ENCODE data around the gene NKX1-1. TPM values are rescaled to one million over a fixed set of nuclear protein-coding genes. Genes with fewer than 3 reads are reported as not detected.

NKX1-1 gene
- total and polyA plus RNA-seq, 11 donors, result not detected

- Histone ChIP-seq H3K4me1 (peaks cover 0 to 59% (median 6%) of the 10 kb centered on the region in 12 donors), H3K27ac (no peak overlapping the region), H3K9me3 (peaks cover 0 to 8% (median 0%) of the 10 kb centered on the region in 12 donors), H3K27me3 (peaks cover 69 to 83% (median 78%) of the 10 kb centered on the region in 9 donors), H3K4me3 (no peak overlapping the region), H3K36me3 (no peaks in the 10 kb centered on the region)
- ATAC-seq (no peak), DNase-seq (peak in 2 of 5 donors; percentile 2 to 48)
- 2 to 6% (median 4%) methylated on average over 38 to 69 of the region's 69 CpGs for WGBS, 4 donors
- no peak for TF ChIP-seq POLR2A (IDR thresholded peaks at IDR 0.05)
- TF ChIP-seq CTCF (IDR thresholded peaks at IDR 0.05), result no peak
- intact Hi-C loops (cut with DNase I), result no loop called here
Measured at GRCh38 chr4:1402516-1403091, 3.6 kb downstream of the NKX1-1 start.

- Histone ChIP-seq H3K9me3 (peaks cover 0 to 8% (median 0%) of the 10 kb centered on the region in 12 donors), H3K36me3 (no peaks in the 10 kb centered on the region), H3K4me1 (peaks cover 0 to 54% (median 4%) of the 10 kb centered on the region in 12 donors), H3K4me3 (no peak overlapping the region), H3K27me3 (peaks cover 63 to 77% (median 72%) of the 10 kb centered on the region in 9 donors), H3K27ac (no peak overlapping the region)
- peak in 1 of 5 donors; percentile 49 for DNase-seq
- intact Hi-C loops (cut with DNase I), result no loop called here
- TF ChIP-seq POLR2A (IDR thresholded peaks at IDR 0.05), result no peak
- no peak for TF ChIP-seq CTCF (IDR thresholded peaks at IDR 0.05)
- 0 to 14% (median 12%) methylated on average over 3 to 24 of the region's 24 CpGs for WGBS, 4 donors
- no peak for ATAC-seq
Measured at GRCh38 chr4:1402021-1402515, 4.2 kb downstream of the NKX1-1 start.

GRCh38 chr4:1401409-1402020 lies 4.7 kb downstream of the NKX1-1 start:
- WGBS, 4 donors, result 21 to 39% (median 29%) methylated on average over 14 to 18 of the region's 18 CpGs
- intact Hi-C loops (cut with DNase I), result no loop called here
- Histone ChIP-seq H3K36me3 (no peaks in the 10 kb centered on the region), H3K4me3 (no peak overlapping the region), H3K4me1 (peaks cover 0 to 48% (median 4%) of the 10 kb centered on the region in 12 donors), H3K9me3 (peaks cover 0 to 8% (median 0%) of the 10 kb centered on the region in 12 donors), H3K27me3 (peaks cover 58 to 72% (median 67%) of the 10 kb centered on the region in 9 donors), H3K27ac (no peak overlapping the region)
- TF ChIP-seq POLR2A (IDR thresholded peaks at IDR 0.05) (no peak), CTCF (IDR thresholded peaks at IDR 0.05) (no peak)
- DNase-seq (peak in 3 of 5 donors; percentile 6 to 51 (median 11)), ATAC-seq (no peak)

- H3K27me3 ChIP-seq, result peaks cover 52 to 66% (median 61%) of the 10 kb centered on the region in 9 donors
- WGBS, 4 donors, result 14 to 43% (median 38%) methylated on average over 7 to 14 of the region's 14 CpGs
- DNase-seq (peak in 3 of 5 donors; percentile 12 to 32 (median 14)), ATAC-seq (no peak)
- no peak overlapping the region for H3K4me3 ChIP-seq
- intact Hi-C loops (cut with DNase I), result no loop called here
- H3K4me1 ChIP-seq, result peaks cover 0 to 42% (median 4%) of the 10 kb centered on the region in 12 donors
- TF ChIP-seq CTCF (IDR thresholded peaks at IDR 0.05) (no peak), POLR2A (IDR thresholded peaks at IDR 0.05) (no peak)
- H3K27ac ChIP-seq, result no peak overlapping the region
- H3K36me3 ChIP-seq, result no peaks in the 10 kb centered on the region
- peaks cover 0 to 8% (median 0%) of the 10 kb centered on the region in 12 donors for H3K9me3 ChIP-seq
Measured at GRCh38 chr4:1400831-1401408, 5.3 kb downstream of the NKX1-1 start.
